HG03469 (cell line): Measurements from ENCODE around the gene NRXN3.

Experiments used
- ATAC-seq: cut with Tn5 transposase; IDR thresholded peaks from one replicate; pipeline ENCODE4 v1.9.1; 2021; ENCODE audit warnings: mild to moderate bottlenecking, moderate library complexity, moderate number of reproducible peaks; ENCODE audit not compliant: unreplicated experiment

Gene NRXN3

GRCh38 chr14:78240567-78240966 is 70.4 kb downstream of the NRXN3 start:
- no peak for ATAC-seq

GRCh38 chr14:78242086-78242485 is 71.9 kb downstream of the NRXN3 start:
- ATAC-seq: no peak

GRCh38 chr14:78243187-78243586 is 73.0 kb downstream of the NRXN3 start:
- no peak for ATAC-seq

GRCh38 chr14:78245238-78245637 is 75.1 kb downstream of the NRXN3 start:
- ATAC-seq: no peak

GRCh38 chr14:78248501-78249090 is 78.4 kb downstream of the NRXN3 start:
- no peak for ATAC-seq

- ATAC-seq: no peak
Measured at GRCh38 chr14:78251308-78251707, 81.1 kb downstream of the NRXN3 start.

GRCh38 chr14:78253986-78254385 is 83.8 kb downstream of the NRXN3 start:
- ATAC-seq: no peak

GRCh38 chr14:78254911-78255461 is 84.8 kb downstream of the NRXN3 start:
- ATAC-seq: peak; percentile 56

GRCh38 chr14:78259831-78260230 is 89.7 kb downstream of the NRXN3 start:
- no peak for ATAC-seq

- no peak for ATAC-seq
Measured at GRCh38 chr14:78278464-78279250, 108.5 kb downstream of the NRXN3 start.

GRCh38 chr14:78282437-78282836 is 112.3 kb downstream of the NRXN3 start:
- ATAC-seq: no peak

GRCh38 chr14:78286210-78286609 is 116.0 kb downstream of the NRXN3 start:
- ATAC-seq: no peak

GRCh38 chr14:78292003-78292402 is 121.8 kb downstream of the NRXN3 start:
- ATAC-seq: peak; percentile 67

GRCh38 chr14:78297858-78298257 is 127.7 kb downstream of the NRXN3 start:
- ATAC-seq: no peak

- no peak for ATAC-seq
Measured at GRCh38 chr14:78298298-78298697, 128.1 kb downstream of the NRXN3 start.

GRCh38 chr14:78302841-78303240 is 132.7 kb downstream of the NRXN3 start:
- ATAC-seq: no peak

GRCh38 chr14:78307671-78308070 is 137.5 kb downstream of the NRXN3 start:
- no peak for ATAC-seq

- ATAC-seq: no peak
Measured at GRCh38 chr14:78308079-78308478, 137.9 kb downstream of the NRXN3 start.

- no peak for ATAC-seq
Measured at GRCh38 chr14:78310272-78310671, 140.1 kb downstream of the NRXN3 start.

- no peak for ATAC-seq
Measured at GRCh38 chr14:78313499-78313898, 143.3 kb downstream of the NRXN3 start.

- ATAC-seq: no peak
Measured at GRCh38 chr14:78314484-78314883, 144.3 kb downstream of the NRXN3 start.

- no peak for ATAC-seq
Measured at GRCh38 chr14:78316052-78316451, 145.9 kb downstream of the NRXN3 start.
